Suprapubic skin (tissue), 3 donors: Measurements from ENCODE around the gene GLB1L2.

Experiments used
- EP300 ChIP-seq: sonication (generic); formaldehyde crosslinking; IDR thresholded peaks from one replicate; pipeline ENCODE4 v1.6.1; 2017; ENCODE audit warnings: antibody characterized with exemption
- TF ChIP-seq, protein P1 (sequence below), 2 donors: fragments of 200-600 bp in 1 of 2; fragments of 450-650 bp in 1 of 2; sonication (generic) in 1 of 2; IDR thresholded peaks; one replicate each; pipeline ENCODE4 v1.5.1; 2016 to 2019; ENCODE audit warnings: antibody characterized with exemption in 2 of 2, mild to moderate bottlenecking in 1 of 2, moderate library complexity in 1 of 2

DNA sequence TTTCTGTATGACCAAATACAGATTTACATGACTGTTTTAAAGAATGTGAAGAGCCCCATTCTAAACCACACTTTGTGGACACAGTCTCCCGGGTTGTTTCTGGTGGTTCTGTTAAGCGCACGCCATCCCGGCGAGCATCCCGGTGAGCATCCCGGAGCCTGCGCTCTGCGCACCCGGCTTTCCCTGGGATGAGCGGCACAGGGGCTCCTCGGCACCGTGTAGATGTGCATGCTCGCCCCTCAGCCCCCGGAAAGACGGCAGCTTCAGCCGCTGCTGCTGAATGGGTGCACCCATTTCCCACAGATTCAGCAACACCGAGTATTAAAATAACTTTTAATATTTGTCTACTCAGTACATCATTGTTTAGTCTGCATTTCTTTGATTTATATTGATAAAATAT is 36.0 kb downstream of the GLB1L2 start:
- TF ChIP-seq, protein P1, sequence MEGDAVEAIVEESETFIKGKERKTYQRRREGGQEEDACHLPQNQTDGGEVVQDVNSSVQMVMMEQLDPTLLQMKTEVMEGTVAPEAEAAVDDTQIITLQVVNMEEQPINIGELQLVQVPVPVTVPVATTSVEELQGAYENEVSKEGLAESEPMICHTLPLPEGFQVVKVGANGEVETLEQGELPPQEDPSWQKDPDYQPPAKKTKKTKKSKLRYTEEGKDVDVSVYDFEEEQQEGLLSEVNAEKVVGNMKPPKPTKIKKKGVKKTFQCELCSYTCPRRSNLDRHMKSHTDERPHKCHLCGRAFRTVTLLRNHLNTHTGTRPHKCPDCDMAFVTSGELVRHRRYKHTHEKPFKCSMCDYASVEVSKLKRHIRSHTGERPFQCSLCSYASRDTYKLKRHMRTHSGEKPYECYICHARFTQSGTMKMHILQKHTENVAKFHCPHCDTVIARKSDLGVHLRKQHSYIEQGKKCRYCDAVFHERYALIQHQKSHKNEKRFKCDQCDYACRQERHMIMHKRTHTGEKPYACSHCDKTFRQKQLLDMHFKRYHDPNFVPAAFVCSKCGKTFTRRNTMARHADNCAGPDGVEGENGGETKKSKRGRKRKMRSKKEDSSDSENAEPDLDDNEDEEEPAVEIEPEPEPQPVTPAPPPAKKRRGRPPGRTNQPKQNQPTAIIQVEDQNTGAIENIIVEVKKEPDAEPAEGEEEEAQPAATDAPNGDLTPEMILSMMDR (IDR thresholded peaks at IDR 0.05), result no peak
- TF ChIP-seq EP300, result no peak
